Stimulated activated CD4-positive, alpha-beta T cell treated with anti-CD3 and anti-CD28 coated beads, Interleukin-1b, Interleukin-23, amount 100 ng/mL, for 1 hour (primary cell): Measurements from ENCODE around the gene ITPRIP.

ENCODE experiments used
- DNase-seq, 2 donors: peaks; one replicate each; pipeline ENCODE4 v3.0.0-alpha.2; 2020; ENCODE audit warnings: low read depth in 2 of 2

Gene ITPRIP

DNA sequence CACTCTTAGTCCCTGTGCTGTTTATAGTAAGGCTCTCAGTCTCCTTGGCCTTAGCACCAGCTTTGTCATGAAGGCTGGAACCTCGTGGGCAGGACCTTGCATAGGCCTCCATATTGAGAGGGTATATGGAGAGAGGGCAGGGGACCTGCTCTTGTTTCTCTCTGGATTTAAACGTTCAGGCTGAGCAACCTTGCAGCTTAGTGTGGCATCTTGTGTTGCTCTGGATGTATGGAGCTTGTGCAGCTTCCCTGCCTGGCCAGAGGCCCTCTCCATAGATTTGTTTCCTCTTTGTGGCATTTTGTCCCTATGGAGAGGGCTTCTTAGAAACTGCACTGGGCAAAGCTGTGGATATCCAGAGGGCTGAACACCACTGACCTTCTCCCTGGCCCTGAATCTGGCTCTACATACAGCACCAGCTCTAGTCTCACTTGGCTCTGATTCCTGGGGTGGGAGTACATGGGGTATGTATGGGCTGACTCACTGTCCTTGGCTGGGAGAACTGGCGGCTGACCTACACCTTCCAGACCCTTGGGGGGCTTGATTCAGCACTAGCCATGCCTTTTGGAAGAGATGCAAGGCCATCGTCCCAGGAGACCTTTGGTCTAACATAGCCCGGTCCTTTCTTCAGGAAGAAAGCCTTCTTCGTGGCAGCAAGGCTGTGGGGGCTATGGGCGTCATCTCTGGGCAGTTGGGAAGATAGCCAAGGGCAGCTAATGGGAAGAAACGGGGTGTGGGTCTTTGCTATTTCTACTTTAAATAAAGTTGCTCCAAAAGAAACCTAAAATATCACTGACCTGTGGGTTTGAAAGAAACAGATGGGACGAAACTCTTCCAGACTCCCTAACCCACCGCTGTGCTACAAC is 30.5 kb downstream of the ITPRIP start:
- DNase-seq = no peak

- no peak for DNase-seq
Measured at GRCh38 chr10:104306897-104307296, 31.4 kb downstream of the ITPRIP start.

DNA sequence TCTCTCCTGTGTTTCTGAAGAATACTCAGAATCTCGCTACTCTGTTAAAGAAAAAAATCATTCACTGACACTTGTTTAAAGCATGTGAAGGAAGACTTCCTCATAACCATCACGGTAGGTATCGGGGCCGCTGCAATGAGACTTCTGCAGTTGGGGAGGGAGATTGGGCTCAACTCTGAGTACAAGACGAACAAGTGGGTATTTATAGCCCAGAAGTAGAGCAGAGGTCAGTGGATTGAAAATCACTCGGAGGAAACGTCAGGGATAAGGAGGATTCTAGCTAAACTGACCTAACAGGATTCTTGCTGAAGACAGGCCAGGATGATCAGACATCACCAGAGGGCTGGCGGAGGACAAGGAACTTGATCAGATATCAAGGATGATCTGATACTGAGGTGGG is 33.3 kb downstream of the ITPRIP start:
- no peak for DNase-seq

DNA sequence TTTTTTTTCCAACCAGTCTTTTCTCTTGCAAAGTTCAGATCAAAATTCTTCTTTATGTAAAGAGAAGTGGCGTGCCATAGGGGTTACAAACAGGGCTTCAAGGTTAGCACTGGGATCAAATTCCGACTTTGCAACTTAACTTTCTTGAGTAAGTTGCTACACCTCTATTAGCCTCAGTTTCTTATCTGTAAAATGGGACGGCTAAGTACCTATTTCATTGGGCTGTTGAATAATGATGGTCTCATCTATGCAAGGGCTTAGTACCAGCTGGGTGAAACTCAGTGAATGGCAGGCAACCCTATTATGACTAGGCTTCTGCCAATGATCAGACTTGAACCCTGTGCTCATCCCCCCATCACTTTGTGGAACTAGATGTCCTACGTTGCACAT is 33.9 kb downstream of the ITPRIP start:
- no peak for DNase-seq

DNA sequence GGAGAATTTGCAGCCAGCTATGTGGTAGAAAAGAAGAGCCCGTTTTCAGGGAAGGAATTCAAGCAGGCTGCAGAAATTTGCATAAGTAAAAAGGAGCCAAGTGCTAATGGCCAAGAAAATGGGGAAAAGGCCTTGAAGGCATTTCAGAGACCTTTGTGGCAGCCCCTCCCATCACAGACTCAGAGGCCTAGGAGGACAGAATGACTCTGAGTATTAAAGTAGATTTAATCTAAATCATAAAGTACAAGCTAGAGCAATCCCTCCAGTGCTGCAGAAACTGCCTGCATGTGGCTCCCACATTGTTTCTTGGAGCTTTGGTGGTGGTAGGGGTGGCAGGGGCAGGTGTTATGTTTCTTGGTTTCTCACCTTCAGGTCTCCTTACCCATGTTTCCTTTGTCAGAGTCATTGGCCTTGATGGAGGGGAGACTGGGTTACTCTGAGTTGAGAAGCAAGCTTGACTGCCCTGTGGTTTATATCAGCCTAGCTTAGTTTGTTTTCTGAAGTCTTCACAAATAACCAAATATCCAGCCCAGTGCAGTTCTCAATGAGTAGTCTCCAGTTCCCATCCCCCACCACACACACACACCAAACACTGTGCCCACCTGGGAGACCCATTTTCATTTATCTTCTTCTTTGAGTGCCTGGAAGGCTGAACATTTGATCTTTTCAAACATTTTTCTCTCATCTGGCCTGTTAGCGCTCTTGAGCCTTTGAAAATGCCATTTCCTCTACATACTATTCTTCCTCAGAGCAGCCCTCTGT is 34.5 kb downstream of the ITPRIP start:
- no peak for DNase-seq

DNA sequence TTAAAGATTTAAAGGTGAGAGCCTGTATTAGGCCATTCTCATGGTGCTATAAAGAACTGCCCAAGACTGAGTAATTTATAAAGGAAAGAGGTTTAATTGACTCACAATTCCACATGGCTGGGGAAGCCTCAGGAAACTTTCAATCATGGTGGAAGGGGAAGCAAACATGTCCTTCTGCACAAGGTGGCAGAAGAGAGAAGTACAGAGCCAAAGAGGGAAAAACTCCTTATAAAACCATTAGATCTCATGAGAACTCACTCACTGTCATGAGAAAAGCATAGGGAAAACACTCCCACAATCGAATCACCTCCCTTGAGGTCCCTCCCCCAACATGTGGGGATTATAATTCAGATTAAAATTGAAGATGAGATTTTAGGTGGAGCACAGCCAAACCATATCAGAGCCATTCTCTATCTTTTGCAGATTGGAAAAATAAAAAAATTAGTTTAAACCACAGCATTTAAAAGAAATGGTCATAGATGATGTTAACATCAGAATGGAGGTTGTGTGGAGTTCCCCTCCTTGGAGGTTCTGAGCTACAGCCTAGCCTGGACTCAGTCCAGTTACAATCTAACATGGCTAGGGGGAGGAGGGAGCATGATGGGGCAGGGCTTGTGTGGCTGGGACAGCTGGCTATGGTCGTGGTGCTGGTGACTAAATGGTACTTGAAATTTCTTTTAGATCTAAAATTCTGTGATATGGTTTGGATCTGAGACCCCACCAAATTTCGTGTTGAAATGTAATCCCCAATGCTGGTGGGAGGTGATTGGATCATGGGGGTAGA is 36.2 kb downstream of the ITPRIP start:
- no peak for DNase-seq

- DNase-seq = no peak
Measured at GRCh38 chr10:104300736-104301292, 37.5 kb downstream of the ITPRIP start.

DNA sequence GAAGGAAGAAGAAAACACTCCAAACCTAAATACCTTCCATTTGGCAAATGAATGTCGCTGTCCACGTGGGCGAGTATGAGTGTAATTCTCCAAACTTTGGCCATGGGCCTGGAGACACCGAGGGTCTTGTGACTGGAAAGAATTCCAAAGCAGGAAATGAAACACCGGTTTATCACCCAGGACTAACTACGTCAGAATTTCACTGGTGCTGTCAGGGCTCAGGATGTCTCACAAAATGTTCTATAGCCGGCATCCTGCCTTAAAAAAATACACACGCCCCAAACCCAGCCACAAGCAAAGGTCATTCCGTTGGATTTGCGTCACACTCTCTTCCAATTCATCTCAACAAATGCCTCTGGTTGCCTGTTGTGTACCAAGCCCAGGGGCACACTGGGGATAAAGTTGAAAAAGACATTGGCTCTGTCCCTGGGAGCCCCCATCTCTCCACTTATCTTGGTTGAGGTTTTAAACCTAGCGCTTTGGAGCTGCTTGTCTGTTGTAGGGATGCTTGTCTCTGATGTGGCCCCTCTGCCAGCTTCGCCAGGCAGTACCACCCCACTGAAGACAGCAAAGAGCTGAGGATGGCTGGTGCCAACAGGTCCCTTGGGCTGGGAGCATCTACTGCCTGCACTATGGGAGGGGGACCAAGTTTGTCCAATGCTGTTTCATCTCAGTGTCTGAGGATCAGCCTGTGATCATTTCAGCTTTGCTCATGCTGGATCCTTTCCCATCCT is 38.1 kb downstream of the ITPRIP start:
- no peak for DNase-seq

DNA sequence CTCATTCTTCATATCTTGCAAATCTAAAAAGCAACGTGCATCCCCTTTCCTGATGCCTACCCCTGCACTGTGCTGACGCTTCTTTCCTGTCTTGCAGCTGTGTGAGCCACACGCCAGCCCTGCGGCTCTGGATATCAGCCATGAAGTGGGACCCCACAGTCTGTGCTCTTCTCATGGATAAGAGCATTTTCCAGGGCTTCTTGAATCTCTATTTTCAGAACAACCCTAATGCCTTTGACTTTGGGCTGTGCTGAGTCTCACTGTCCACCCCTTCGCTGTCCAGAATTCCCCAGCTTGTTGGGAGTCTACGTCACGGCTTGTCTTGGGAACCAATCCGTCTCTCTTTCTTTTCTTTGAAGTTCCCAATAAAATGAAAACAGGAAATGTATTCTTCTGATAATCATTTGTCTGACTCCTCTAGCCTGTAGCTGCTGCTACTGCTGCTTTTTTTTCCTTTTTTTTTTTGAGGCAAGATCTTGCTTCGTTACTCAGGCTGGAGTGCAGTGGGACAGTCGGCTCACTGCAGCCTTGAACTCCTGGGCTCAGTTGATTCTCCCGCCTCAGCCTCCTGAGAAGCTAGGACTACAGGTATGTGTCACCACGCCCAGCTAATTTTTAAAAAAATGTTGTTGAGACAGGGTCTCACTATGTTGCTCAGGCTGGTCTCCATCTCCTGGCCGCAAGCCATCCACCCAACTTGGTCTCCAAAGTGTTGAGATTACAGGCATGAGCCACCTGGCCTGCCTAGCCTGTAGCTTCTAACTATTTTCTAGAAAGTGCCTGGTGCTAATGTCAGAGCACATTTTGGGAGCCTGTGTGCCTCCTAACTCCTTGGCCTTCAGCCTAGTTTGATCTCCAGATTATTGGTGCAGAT is 39.0 kb downstream of the ITPRIP start:
- DNase-seq = no peak

DNA sequence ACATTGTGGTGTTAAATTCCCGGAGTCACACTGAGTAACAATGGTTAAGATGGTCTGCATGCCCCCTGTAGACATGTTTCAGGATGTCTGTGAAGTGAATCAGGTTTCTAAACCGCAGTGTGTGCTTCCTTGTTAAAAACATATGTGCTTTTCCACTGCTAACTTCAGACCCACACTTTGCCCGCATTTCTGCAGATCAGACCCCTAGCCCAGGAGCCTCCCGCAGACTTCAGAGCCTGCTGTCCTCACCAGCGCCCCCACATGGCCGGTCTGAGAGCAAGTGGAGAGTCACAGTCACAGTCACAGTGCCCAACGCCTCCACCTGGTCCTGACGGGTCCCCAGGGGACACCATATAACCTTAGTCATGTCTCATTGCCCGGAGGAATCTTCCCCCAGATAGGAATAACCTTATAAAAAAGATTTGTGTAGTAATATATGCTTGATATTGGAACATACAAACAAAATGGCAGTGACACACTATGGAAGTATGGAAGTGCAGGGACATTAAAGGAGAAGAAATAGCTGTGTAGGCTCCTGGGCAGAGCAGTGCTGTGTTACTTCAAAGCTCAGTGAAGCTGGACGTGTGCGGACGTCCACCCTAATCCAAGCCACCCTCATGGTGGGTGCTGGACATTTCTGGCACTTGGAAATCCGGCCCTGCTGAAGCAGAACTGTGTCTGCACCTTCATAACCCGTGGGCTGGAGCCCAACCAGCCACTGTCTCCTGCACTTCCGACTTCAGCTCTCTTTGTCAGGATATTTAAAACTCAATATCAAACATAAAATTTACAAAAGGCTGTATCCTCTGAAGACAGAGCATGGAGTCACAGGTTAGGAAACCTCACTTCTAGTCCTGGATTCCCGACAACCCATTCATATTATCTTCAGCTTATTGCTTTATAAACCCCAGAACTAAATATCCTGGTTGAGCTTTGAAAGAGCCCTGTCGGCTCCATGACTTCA is 40.3 kb downstream of the ITPRIP start:
- DNase-seq = no peak

DNA sequence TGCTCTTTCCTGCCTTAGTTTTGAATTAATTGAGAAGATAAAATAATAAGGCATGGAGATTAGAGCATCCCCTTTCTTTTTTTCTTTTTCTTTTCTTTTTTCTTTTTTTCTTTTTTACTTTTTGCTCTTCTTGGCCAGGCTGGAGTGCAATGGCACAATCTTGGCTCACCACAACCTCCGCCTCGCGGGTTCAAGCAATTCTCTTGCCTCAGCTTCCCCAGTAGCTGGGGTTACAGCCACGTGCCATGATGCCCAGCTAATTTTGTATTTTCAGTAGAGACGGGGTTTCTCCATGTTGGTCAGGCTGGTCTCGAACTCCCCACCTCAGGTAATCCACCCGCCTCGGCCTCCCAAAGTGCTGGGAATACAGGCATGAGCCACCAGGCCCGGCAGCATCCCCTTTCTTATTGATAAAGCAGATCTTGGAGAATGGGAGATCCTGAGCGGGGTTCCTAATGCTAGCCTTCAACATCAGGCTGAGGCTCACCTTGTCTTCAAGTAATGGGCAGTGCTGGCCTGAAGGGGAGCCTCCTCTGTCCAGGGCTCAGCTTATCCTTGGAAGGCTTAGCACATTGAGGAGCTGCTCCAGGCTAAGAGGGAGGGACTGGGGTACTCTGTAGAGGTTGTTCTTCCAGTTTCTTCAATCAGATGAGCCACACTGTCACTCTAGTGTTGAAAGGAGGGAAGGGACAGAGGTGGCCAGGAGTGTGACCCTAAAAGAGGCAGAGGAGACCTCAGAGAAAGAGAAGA is 41.4 kb downstream of the ITPRIP start:
- no peak for DNase-seq

GRCh38 chr10:104293781-104294321 is 44.4 kb downstream of the ITPRIP start:
- no peak for DNase-seq

- no peak for DNase-seq
Measured at GRCh38 chr10:104293011-104293410, 45.3 kb downstream of the ITPRIP start.

GRCh38 chr10:104291439-104291951 is 46.8 kb downstream of the ITPRIP start:
- DNase-seq = peak; percentile 70 to 84

- no peak for DNase-seq
Measured at GRCh38 chr10:104288355-104288754, 49.9 kb downstream of the ITPRIP start.

DNA sequence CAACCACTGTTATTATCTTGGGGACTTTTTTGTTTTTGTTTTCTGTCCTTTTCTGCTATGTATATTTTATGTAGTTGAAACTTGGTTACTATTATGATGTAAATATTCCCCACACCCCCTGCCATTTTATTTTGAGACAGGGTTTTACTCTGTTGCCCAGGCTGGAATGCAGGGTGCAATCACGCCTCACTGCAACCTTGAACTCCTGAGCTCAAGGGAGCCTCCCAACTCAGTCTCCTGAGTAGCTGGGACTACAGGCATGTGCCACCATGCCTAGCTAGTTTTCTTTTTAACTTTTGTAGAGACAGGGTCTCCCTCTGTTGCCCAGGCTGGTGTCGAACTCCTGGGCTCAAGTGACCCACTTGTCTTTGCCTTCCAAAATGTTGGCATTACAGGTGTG is 51.3 kb downstream of the ITPRIP start:
- no peak for DNase-seq

- no peak for DNase-seq
Measured at GRCh38 chr10:104284846-104285245, 53.4 kb downstream of the ITPRIP start.

GRCh38 chr10:104281694-104282093 is 56.6 kb downstream of the ITPRIP start:
- no peak for DNase-seq
